Measurements from ENCODE around the gene C10orf120. TPM values are rescaled to one million over a fixed set of nuclear protein-coding genes. Genes with fewer than 3 reads are reported as not detected.

The C10orf120 gene
- total RNA-seq, 1 experiment from 2014 or later = not detected

DNA sequence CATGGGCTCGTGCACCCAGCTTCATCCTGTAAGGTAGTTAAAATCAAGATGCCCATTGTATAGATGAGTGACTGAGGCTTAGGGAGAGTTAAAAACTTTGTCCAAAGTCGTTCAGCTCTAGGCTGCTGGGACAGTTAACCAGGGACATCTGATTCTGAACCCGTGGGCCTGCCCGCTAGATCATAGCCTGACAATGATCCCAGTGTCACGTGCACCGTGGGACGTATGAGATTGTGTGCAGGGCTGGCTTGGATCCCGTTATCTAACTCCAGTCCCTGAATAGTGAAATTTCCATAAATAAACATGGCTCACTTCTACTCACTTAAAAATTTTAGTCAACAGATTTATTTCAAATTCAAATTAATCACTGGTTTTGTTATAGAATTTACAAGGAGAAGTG, 24.9 kb downstream of the C10orf120 start:
- no peak overlapping the region for H3K4me3 Mint-ChIP-seq (ENCODE audit: unreplicated experiment)
- CTCF ChIA-PET = interaction anchor here (0.6 to 1.2 kb wide), 2 partner anchors 13 to 29 kb away, joined by 3 to 4 read pairs; no protein-coding TSS in a partner anchor
- intact Hi-C loops (cut with micrococcal nuclease) = no loop called here
- TF ChIP-seq, protein P1, sequence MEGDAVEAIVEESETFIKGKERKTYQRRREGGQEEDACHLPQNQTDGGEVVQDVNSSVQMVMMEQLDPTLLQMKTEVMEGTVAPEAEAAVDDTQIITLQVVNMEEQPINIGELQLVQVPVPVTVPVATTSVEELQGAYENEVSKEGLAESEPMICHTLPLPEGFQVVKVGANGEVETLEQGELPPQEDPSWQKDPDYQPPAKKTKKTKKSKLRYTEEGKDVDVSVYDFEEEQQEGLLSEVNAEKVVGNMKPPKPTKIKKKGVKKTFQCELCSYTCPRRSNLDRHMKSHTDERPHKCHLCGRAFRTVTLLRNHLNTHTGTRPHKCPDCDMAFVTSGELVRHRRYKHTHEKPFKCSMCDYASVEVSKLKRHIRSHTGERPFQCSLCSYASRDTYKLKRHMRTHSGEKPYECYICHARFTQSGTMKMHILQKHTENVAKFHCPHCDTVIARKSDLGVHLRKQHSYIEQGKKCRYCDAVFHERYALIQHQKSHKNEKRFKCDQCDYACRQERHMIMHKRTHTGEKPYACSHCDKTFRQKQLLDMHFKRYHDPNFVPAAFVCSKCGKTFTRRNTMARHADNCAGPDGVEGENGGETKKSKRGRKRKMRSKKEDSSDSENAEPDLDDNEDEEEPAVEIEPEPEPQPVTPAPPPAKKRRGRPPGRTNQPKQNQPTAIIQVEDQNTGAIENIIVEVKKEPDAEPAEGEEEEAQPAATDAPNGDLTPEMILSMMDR (IDR thresholded peaks at IDR 0.05; ENCODE audit: unreplicated experiment) = no peak
- H3K36me3 Mint-ChIP-seq (ENCODE audit: insufficient read depth, unreplicated experiment) = no peaks in the 10 kb centered on the region
- H3K27me3 Mint-ChIP-seq (ENCODE audit: insufficient read depth, unreplicated experiment) = peaks cover 48% of the 10 kb centered on the region
- no peaks in the 10 kb centered on the region for H3K9me3 Mint-ChIP-seq (ENCODE audit: unreplicated experiment)
- no TSS peak for BruUV-seq (replicated peaks)
- H3K27ac Mint-ChIP-seq (ENCODE audit: low read depth, unreplicated experiment) = no peak overlapping the region
- no peak for DNase-seq (ENCODE audit: unreplicated experiment)
- POLR2A ChIA-PET = interaction anchor here (1.2 kb wide), 1 partner anchor 15 kb away, joined by 3 read pairs; no protein-coding TSS in a partner anchor
- H3K4me1 Mint-ChIP-seq (ENCODE audit: insufficient read depth, unreplicated experiment) = peaks cover 7% of the 10 kb centered on the region

GRCh38 chr10:122673731-122674130, 25.9 kb downstream of the C10orf120 start:
- intact Hi-C loops (cut with micrococcal nuclease) = no loop called here
- TF ChIP-seq, protein P1 (IDR thresholded peaks at IDR 0.05; ENCODE audit: unreplicated experiment) = no peak
- Mint-ChIP-seq H3K36me3 (ENCODE audit: insufficient read depth, unreplicated experiment) (no peaks in the 10 kb centered on the region), H3K4me3 (ENCODE audit: unreplicated experiment) (no peak overlapping the region), H3K4me1 (ENCODE audit: insufficient read depth, unreplicated experiment) (peaks cover 7% of the 10 kb centered on the region), H3K27ac (ENCODE audit: low read depth, unreplicated experiment) (no peak overlapping the region), H3K27me3 (ENCODE audit: insufficient read depth, unreplicated experiment) (peaks cover 42% of the 10 kb centered on the region), H3K9me3 (ENCODE audit: unreplicated experiment) (no peaks in the 10 kb centered on the region)
- ChIA-PET POLR2A (interaction anchor here (0.6 kb wide), 1 partner anchor 1150 kb away, joined by 3 read pairs; no protein-coding TSS in a partner anchor), CTCF (no interaction called here)
- no peak for DNase-seq (ENCODE audit: unreplicated experiment)
- no TSS peak for BruUV-seq (replicated peaks)

DNA sequence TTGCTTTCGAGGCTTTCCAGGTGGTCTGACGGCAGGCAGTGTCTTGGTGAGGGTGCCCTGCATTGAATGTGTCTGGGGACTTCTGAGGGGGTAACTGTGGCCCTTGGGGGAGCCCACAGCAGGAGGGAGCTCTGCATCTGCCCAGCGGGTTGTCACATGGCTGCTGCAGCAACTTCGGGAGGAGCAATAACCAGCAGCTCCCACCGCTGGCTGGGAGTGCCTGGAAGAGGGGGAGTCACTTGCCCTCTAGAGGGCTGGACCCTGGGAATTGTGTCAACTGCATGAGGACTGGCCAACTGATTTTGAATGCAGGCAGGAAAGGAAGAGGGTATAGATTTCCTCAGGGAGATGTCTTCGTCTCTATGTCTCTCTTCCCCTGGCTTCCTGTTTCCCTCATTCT, 26.4 kb downstream of the C10orf120 start:
- DNase-seq (ENCODE audit: unreplicated experiment) = no peak
- Mint-ChIP-seq H3K9me3 (ENCODE audit: unreplicated experiment) (no peaks in the 10 kb centered on the region), H3K36me3 (ENCODE audit: insufficient read depth, unreplicated experiment) (no peaks in the 10 kb centered on the region), H3K4me3 (ENCODE audit: unreplicated experiment) (no peak overlapping the region), H3K27me3 (ENCODE audit: insufficient read depth, unreplicated experiment) (peaks cover 47% of the 10 kb centered on the region), H3K27ac (ENCODE audit: low read depth, unreplicated experiment) (no peak overlapping the region), H3K4me1 (ENCODE audit: insufficient read depth, unreplicated experiment) (peaks cover 7% of the 10 kb centered on the region)
- intact Hi-C loops (cut with micrococcal nuclease) = no loop called here
- TF ChIP-seq, protein P1 (IDR thresholded peaks at IDR 0.05; ENCODE audit: unreplicated experiment) = no peak
- ChIA-PET POLR2A (interaction anchor here (0.6 kb wide), 1 partner anchor 1150 kb away, joined by 3 read pairs; no protein-coding TSS in a partner anchor), CTCF (no interaction called here)
- BruUV-seq (replicated peaks) = no TSS peak

DNA sequence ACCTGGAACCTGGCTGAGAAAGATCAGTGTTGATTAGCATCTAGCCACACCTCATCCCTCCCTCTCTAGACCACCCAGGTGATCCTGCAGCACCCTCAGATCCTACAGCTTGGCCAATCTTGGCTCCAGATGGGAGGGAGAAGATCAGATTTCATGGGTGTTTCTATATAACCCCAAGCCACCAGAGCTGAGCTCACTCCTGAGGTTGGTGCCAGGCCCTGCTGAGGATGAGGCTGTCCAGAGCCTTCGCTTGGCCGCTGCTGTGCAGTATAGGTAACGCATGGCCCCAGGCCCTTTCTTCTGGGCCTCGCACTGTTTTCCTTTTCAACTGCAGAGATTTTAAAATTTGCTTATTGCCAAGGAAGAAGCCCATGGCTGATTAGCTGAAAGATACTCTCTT, 27.0 kb downstream of the C10orf120 start:
- peaks cover 7% of the 10 kb centered on the region for H3K4me1 Mint-ChIP-seq (ENCODE audit: insufficient read depth, unreplicated experiment)
- ChIA-PET POLR2A (no interaction called here), CTCF (no interaction called here)
- no peaks in the 10 kb centered on the region for H3K36me3 Mint-ChIP-seq (ENCODE audit: insufficient read depth, unreplicated experiment)
- no TSS peak for BruUV-seq (replicated peaks)
- H3K9me3 Mint-ChIP-seq (ENCODE audit: unreplicated experiment) = no peaks in the 10 kb centered on the region
- peaks cover 53% of the 10 kb centered on the region for H3K27me3 Mint-ChIP-seq (ENCODE audit: insufficient read depth, unreplicated experiment)
- TF ChIP-seq, protein P1 (IDR thresholded peaks at IDR 0.05; ENCODE audit: unreplicated experiment) = no peak
- no peak for DNase-seq (ENCODE audit: unreplicated experiment)
- intact Hi-C loops (cut with micrococcal nuclease) = no loop called here
- H3K27ac Mint-ChIP-seq (ENCODE audit: low read depth, unreplicated experiment) = no peak overlapping the region
- H3K4me3 Mint-ChIP-seq (ENCODE audit: unreplicated experiment) = no peak overlapping the region

All from MCF 10A (cell line).